Esophagus muscularis mucosa (tissue), 4 donors: ENCODE results near the gene NBPF26. TPM values are rescaled to one million over a fixed set of nuclear protein-coding genes. Genes with fewer than 3 reads are reported as not detected.
"Not testable (repeated sequence)": the region's sequence is repeated elsewhere in the genome, so short reads cannot be mapped to it uniquely, and the experiment has no call there.

ENCODE experiments used
- DNase-seq: peaks from one replicate; pipeline ENCODE4 v3.0.0-alpha.2; 2017; ENCODE audit errors: extremely low spot score
- H3K27ac ChIP-seq, 4 donors: fragments of 200-600 bp; sonication (generic); replicated peaks in 1 of 4; 1 replicate in 3 of 4; 2 replicates in 1 of 4; pipeline ENCODE4 v1.5.1; 2016 to 2019; ENCODE audit warnings: mild to moderate bottlenecking in 1 of 4
- H3K27me3 ChIP-seq, 4 donors: fragments of 200-600 bp; sonication (generic); one replicate each; pipeline versions ENCODE4 v1.5.1 to v1.6.0; 2016 to 2019
- H3K36me3 ChIP-seq, 4 donors: fragments of 200-600 bp; sonication (generic); one replicate each; pipeline ENCODE4 v1.5.1; 2016 to 2019
- H3K4me1 ChIP-seq, 4 donors: fragments of 200-600 bp; sonication (generic); one replicate each; pipeline ENCODE4 v1.5.1; 2016 to 2019
- H3K4me3 ChIP-seq, 4 donors: fragments of 200-600 bp; sonication (generic); 1 replicate in 2 of 4; 2 replicates in 2 of 4; pipeline ENCODE4 v1.5.1; 2016 to 2019; ENCODE audit warnings: mild to moderate bottlenecking in 4 of 4, moderate library complexity in 1 of 4
- H3K9me3 ChIP-seq, 4 donors: fragments of 200-600 bp; sonication (generic); 1 replicate in 3 of 4; 2 replicates in 1 of 4; pipeline ENCODE4 v1.5.1; 2016 to 2019
- POLR2AphosphoS5 ChIP-seq, 2 donors: sonication (generic); formaldehyde crosslinking; IDR thresholded peaks; one replicate each; pipeline ENCODE4 v1.6.1; 2017; ENCODE audit warnings: antibody characterized with exemption in 2 of 2
- WGBS: methylation state at CpG from one replicate; pipeline ENCODE4 v1.1.5; 2018; 5-methylcytosine and 5-hydroxymethylcytosine counted together
- intact Hi-C: fragments of 100-400 bp; cut with DNase I; formaldehyde crosslinking; loops from one replicate; pipeline ENCODE4 v1.15.1; 2023
- total RNA-seq, 4 donors: library from RNA; depleted of rRNA; stranded (reverse); fragments of >200 nt; gene quantifications; one replicate each; pipeline versions ENCODE4 v1.1.0 to v1.2.1, GENCODE V29; 2016
- TF ChIP-seq, protein P1 (sequence below), 3 experiments: fragments of 200-600 bp in 2 of 3; fragments of 450-650 bp in 1 of 3; sonication (generic) in 2 of 3; IDR thresholded peaks; one replicate each; pipeline ENCODE4 v1.5.1; 2017 to 2019; ENCODE audit warnings: antibody characterized with exemption in 3 of 3, mild to moderate bottlenecking in 2 of 3, moderate library complexity in 1 of 3

The NBPF26 gene
- total RNA-seq, 4 donors from 2014 or later, result 11.8 to 30.7 (median 13.9) TPM

DNA sequence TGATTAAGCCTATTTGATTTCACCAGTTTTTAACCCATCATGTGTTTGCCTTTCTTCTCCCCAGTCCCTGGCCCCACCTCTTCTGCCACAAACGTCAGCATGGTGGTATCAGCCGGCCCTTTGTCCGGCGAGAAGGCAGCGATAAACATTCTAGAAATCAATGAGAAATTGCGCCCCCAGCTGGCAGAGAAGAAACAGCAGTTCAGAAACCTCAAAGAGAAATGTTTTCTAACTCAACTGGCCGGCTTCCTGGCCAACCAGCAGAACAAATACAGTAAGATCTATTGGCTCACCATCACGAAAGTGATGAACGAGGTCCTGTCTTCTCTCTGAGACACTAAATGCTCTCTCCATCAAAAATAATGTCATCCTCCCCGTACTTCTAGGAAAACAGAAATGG, 88.1 kb downstream of the NBPF26 start:
- H3K4me3 ChIP-seq, DNase-seq, H3K36me3 ChIP-seq, H3K4me1 ChIP-seq, H3K27ac ChIP-seq, H3K27me3 ChIP-seq, H3K9me3 ChIP-seq, intact Hi-C loops: not testable (repeated sequence)
- 18% methylated on average over 10 of the region's 10 CpGs for WGBS
- peak in 1 of 2 donors; percentile 8 for TF ChIP-seq POLR2AphosphoS5 (IDR thresholded peaks at IDR 0.05)
- TF ChIP-seq, protein P1, sequence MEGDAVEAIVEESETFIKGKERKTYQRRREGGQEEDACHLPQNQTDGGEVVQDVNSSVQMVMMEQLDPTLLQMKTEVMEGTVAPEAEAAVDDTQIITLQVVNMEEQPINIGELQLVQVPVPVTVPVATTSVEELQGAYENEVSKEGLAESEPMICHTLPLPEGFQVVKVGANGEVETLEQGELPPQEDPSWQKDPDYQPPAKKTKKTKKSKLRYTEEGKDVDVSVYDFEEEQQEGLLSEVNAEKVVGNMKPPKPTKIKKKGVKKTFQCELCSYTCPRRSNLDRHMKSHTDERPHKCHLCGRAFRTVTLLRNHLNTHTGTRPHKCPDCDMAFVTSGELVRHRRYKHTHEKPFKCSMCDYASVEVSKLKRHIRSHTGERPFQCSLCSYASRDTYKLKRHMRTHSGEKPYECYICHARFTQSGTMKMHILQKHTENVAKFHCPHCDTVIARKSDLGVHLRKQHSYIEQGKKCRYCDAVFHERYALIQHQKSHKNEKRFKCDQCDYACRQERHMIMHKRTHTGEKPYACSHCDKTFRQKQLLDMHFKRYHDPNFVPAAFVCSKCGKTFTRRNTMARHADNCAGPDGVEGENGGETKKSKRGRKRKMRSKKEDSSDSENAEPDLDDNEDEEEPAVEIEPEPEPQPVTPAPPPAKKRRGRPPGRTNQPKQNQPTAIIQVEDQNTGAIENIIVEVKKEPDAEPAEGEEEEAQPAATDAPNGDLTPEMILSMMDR (IDR thresholded peaks at IDR 0.05), result peak in 2 of 3 experiments; percentile 54 to 70

DNA sequence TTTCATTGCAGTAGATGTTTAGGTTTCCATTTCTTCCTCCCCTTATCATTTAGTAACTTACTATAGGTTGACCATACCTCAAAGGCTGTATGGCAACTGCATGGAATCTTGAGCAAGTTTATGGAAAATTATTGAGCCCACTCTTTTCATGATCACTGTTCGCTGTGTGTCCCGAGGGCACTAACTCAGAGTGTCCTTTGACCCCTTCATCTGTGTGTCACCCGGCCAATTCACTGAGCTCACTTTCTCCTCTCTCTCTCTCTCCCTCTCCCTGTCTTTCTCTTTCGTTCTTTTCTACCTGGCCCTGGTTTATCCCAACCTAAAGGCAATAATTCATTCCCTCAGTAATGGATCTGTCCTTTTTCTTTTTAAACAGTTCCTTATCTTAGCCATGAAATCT, 101.3 kb downstream of the NBPF26 start:
- H3K4me1 ChIP-seq, H3K4me3 ChIP-seq, H3K9me3 ChIP-seq, DNase-seq, H3K27me3 ChIP-seq, H3K27ac ChIP-seq, intact Hi-C loops, H3K36me3 ChIP-seq: not testable (repeated sequence)
- WGBS, result 83% methylated on average over 2 of the region's 4 CpGs

DNA sequence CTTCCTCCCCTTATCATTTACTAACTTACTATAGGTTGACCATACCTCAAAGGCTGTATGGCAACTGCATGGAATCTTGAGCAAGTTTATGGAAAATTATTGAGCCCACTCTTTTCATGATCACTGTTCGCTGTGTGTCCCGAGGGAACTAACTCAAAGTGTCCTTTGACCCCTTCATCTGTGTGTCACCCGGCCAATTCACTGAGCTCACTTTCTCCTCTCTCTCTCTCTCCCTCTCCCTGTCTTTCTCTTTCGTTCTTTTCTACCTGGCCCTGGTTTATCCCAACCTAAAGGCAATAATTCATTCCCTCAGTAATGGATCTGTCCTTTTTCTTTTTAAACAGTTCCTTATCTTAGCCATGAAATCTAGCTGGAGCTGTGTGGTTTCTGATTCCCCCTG, 102.9 kb downstream of the NBPF26 start:
- intact Hi-C loops, H3K27me3 ChIP-seq, DNase-seq, H3K9me3 ChIP-seq, H3K36me3 ChIP-seq, H3K4me1 ChIP-seq, H3K4me3 ChIP-seq, H3K27ac ChIP-seq: not testable (repeated sequence)
- no CpG with 5 or more reads among the region's 4 CpGs for WGBS

DNA sequence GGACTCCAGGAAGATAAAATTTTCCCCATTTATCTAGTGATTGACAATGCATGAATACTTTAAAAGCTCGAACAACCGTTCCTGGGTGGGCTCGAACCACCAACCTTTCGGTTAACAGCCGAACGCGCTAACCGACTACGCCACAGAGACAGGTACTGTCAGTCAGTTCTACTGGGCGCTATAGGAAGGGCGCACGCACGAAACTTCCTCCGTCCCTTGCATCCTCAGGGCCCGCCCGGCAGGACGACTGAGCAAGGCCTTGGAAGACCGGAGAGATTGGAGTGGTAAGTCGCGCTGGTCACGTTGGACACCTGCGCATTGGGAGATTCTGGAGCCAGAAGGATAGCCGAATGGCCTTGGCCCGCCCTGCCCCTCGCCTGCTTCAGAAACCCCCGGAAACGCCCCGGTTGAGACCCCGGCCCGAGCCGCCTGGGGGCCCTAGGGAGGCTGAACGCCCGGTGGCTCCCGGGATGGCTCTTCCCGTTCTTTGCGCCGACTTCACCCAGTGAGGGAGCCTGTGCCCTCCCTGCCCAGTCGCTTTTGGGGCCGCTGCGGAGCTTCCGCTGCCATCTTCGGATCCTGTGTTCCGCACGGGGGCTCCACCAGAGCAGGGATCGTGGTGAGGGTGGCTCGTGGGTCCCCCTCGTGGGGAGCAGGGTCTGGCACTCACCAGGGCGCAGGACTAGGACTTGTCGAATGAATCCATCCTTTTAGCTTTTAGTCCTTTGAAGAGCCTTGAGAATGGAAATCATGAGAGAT, 120.6 kb downstream of the NBPF26 start:
- H3K36me3 ChIP-seq, H3K4me1 ChIP-seq, intact Hi-C loops, H3K27me3 ChIP-seq, H3K9me3 ChIP-seq: not testable (repeated sequence)
- peak; percentile 91 for DNase-seq
- TF ChIP-seq, protein P1 (IDR thresholded peaks at IDR 0.05), result peak in 1 of 3 experiments; percentile 38
- TF ChIP-seq POLR2AphosphoS5 (IDR thresholded peaks at IDR 0.05), result peak in 1 of 2 donors; percentile 45
- peak overlapping the region in 2 of 4 donors; percentile 53 to 61 for H3K4me3 ChIP-seq
- WGBS, result 0% methylated on average over 18 of the region's 49 CpGs
- peak overlapping the region in 2 of 4 donors; percentile 84 to 86 for H3K27ac ChIP-seq

DNA sequence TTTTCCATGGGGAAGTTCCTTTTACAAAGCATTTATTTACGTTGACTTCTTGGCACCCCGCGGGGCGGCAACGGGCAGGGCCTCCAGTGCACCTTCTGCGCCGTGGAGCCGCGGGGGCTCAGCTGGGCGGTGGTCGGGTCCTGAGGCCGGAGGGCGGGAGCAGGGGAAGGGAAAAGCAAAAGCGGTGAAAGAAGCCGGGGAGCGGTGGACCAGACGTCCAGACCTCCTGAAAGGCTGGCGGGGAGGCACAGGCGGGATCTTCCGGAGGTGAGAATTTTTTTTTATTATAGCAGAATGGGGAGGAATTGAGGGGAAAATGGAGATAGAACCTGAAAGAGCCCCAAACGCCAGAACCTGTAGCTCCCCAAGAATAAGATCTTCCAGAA, 121.2 kb downstream of the NBPF26 start:
- DNase-seq, H3K9me3 ChIP-seq, H3K27me3 ChIP-seq, H3K36me3 ChIP-seq, intact Hi-C loops, H3K4me1 ChIP-seq: not testable (repeated sequence)
- H3K27ac ChIP-seq, result peak overlapping the region in 2 of 4 donors; percentile 84 to 86
- H3K4me3 ChIP-seq, result peak overlapping the region in 2 of 4 donors; percentile 53 to 61
- WGBS, result no CpG with 5 or more reads among the region's 21 CpGs

DNA sequence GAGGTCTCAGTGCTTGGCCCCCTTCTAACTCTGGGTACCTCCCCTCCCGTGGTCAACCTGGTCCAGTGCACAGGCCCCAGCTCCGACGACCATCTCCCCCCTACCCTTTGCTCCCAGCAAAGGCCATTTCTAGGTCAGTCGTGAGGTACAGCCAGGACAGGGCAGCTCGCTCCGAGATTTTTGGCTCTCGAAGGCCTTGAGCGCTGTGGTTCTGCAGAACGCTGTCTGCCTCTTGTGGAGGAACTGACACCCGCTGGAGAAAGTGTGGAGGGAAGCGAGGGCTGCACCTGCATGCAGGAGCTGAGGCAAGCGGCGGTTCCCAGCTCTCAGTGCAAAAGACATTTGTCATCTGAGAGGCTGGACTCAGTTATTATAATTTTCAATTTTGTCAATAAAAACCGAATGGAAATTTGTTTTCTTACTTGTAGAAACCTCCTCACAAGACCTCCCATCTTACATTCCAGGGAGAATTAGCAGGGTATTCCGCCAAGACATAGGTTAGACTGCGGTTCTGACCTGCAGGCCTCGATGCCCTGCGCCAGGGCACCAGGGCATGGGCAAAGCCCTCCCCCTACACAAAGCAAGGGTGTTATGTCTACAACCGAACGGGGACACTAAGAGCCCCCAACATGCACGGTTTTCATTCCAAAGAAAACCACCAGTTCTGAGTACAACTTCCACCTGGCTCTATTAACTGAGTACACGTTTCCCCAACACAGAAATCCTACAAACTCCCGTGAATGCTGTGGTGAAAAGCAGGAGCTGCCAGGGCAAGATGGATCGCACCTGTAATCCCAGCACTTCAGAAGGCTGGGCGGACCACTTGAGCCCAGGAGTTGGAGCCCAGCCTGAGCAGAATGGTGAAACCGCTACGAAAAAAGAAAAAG, 125.9 kb downstream of the NBPF26 start:
- peak overlapping the region in 2 of 4 donors; percentile 80 to 85 for H3K27ac ChIP-seq
- H3K36me3 ChIP-seq, intact Hi-C loops, H3K4me1 ChIP-seq, H3K27me3 ChIP-seq, DNase-seq, H3K9me3 ChIP-seq: not testable (repeated sequence)
- H3K4me3 ChIP-seq, result peak overlapping the region in 2 of 4 donors; percentile 46 to 57
- 51% methylated on average over 8 of the region's 27 CpGs for WGBS

DNA sequence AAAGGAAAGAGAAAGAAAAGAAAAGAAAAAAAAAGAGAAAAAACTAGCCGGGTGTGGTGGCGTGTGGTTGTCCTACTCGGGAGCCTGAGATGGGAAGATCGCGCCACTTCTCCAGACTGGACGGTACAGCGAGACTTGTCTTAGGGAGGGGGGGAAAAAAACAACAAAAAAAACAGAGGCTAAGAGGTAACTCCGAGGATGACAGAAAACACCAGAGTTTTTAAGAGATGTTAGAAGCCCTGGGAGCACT, 126.5 kb downstream of the NBPF26 start:
- WGBS, result 5% methylated on average over 8 of the region's 8 CpGs
- intact Hi-C loops, DNase-seq, H3K9me3 ChIP-seq, H3K27me3 ChIP-seq, H3K36me3 ChIP-seq, H3K4me1 ChIP-seq: not testable (repeated sequence)
- Histone ChIP-seq H3K27ac (peak overlapping the region in 2 of 4 donors; percentile 80 to 85), H3K4me3 (peak overlapping the region in 2 of 4 donors; percentile 46 to 57)
